Limb (tissue), 2 donors: ENCODE measurements around the gene SGK1.

ENCODE experiments used
- DNase-seq, 2 donors: peaks; one replicate each; pipeline ENCODE4 v3.0.0-alpha.2; 2016; ENCODE audit errors: extremely low spot score in 2 of 2

Gene SGK1

GRCh38 chr6:134317471-134318131 is at the start of gene SGK1:
TSS of gene SGK1 (minus strand) at chr6:134318112. CDS start at chr6:134317460, 652 bp downstream.
- peak; percentile 32 to 64 for DNase-seq

- DNase-seq: no peak
These were observed 45.6 kb upstream of the SGK1 start for GRCh38 chr6:134363323-134364039.

GRCh38 chr6:134361011-134361410 is 43.1 kb upstream of the SGK1 start:
- no peak for DNase-seq

GRCh38 chr6:134359302-134359701 is 41.4 kb upstream of the SGK1 start:
- DNase-seq: no peak

- no peak for DNase-seq
These were observed 40.4 kb upstream of the SGK1 start for GRCh38 chr6:134358320-134358719.

GRCh38 chr6:134357022-134357487 is 39.1 kb upstream of the SGK1 start:
- no peak for DNase-seq

GRCh38 chr6:134356405-134356804 is 38.5 kb upstream of the SGK1 start:
- DNase-seq: no peak

GRCh38 chr6:134352786-134353480 is 35.0 kb upstream of the SGK1 start:
- DNase-seq: no peak

GRCh38 chr6:134351615-134352474 is 33.9 kb upstream of the SGK1 start:
- peak in 1 of 2 donors; percentile 13 for DNase-seq

GRCh38 chr6:134347885-134348805 is 30.2 kb upstream of the SGK1 start:
- no peak for DNase-seq

GRCh38 chr6:134346932-134347545 is 29.1 kb upstream of the SGK1 start:
- no peak for DNase-seq

- peak in 1 of 2 donors; percentile 33 for DNase-seq
These were observed 27.9 kb upstream of the SGK1 start for GRCh38 chr6:134345789-134346188.

- no peak for DNase-seq
These were observed 25.2 kb upstream of the SGK1 start for GRCh38 chr6:134343066-134343465.

GRCh38 chr6:134341999-134342567 is 24.2 kb upstream of the SGK1 start:
- DNase-seq: no peak

- DNase-seq: no peak
These were observed 22.5 kb upstream of the SGK1 start for GRCh38 chr6:134340179-134340975.

- no peak for DNase-seq
These were observed 21.3 kb upstream of the SGK1 start for GRCh38 chr6:134339216-134339615.

GRCh38 chr6:134331256-134331655 is 13.3 kb upstream of the SGK1 start:
- no peak for DNase-seq

GRCh38 chr6:134330555-134330954 is 12.6 kb upstream of the SGK1 start:
- no peak for DNase-seq

GRCh38 chr6:134328792-134329191 is 10.9 kb upstream of the SGK1 start:
- no peak for DNase-seq
